Kidney (tissue), 14 donors: ENCODE measurements around the gene PRKCZ. TPM values are rescaled to one million over a fixed set of nuclear protein-coding genes. Genes with fewer than 3 reads are reported as not detected.

ENCODE experiments used
- DNase-seq, 5 donors: peaks; one replicate each; pipeline ENCODE4 v3.0.0-alpha.2; 2013 to 2020
- FAIRE-seq: peaks from 2 replicates; lab custom pipeline; 2012; peaks lifted over from hg19 to GRCh38; lab: Jason Lieb, UNC
- H3K27ac ChIP-seq, 2 donors: one replicate each; pipeline ENCODE4 v1.7.0; 2013; ENCODE audit warnings: low read depth in 2 of 2, low read length in 2 of 2, inconsistent platforms in 1 of 2
- H3K27me3 ChIP-seq: one replicate; pipeline ENCODE4 v1.7.1; 2013; ENCODE audit warnings: low read length, inconsistent platforms; ENCODE audit not compliant: control insufficient read depth, insufficient read depth
- H3K36me3 ChIP-seq, 3 donors: one replicate each; pipeline versions ENCODE4 v1.7.0 to v1.7.1; 2013; ENCODE audit warnings: low read length in 3 of 3, control low read depth in 1 of 3, inconsistent platforms in 1 of 3; ENCODE audit not compliant: insufficient read depth in 3 of 3, control insufficient read depth in 2 of 3
- H3K4me1 ChIP-seq, 3 donors: one replicate each; pipeline versions ENCODE4 v1.7.0 to v1.7.1; 2013; ENCODE audit warnings: low read length in 3 of 3, inconsistent platforms in 1 of 3, low read depth in 1 of 3; ENCODE audit not compliant: control insufficient read depth in 2 of 3, insufficient read depth in 2 of 3
- H3K4me3 ChIP-seq, 3 donors: one replicate each; pipeline versions ENCODE4 v1.7.0 to v1.8.1; 2013; ENCODE audit warnings: low read length in 3 of 3, control low read depth in 1 of 3, inconsistent platforms in 1 of 3
- H3K9ac ChIP-seq, 3 donors: one replicate each; pipeline versions ENCODE4 v1.7.0 to v1.7.1; 2013; ENCODE audit warnings: low read length in 3 of 3, control low read depth in 1 of 3, inconsistent platforms in 1 of 3
- H3K9me3 ChIP-seq, 3 donors: one replicate each; pipeline versions ENCODE4 v1.7.0 to v1.7.1; 2013; ENCODE audit warnings: low read length in 3 of 3, control low read depth in 1 of 3, inconsistent platforms in 1 of 3; ENCODE audit not compliant: control insufficient read depth in 2 of 3, insufficient read depth in 1 of 3
- intact Hi-C: fragments of 100-400 bp; cut with DNase I; formaldehyde crosslinking; loops from one replicate; pipeline ENCODE4 v1.11.1; 2022
- polyA plus RNA-seq: library from polyadenylated mRNA; stranded (reverse); fragments of 350-450 nt; fragmentation: Illumina TruSeq; extraction: RNeasy Lipid Tissue Mini Kit (QIAGEN cat#74804); gene quantifications from one replicate; pipeline ENCODE4 v1.2.3, GENCODE V29; 2014; ENCODE audit warnings: low read depth, low replicate concordance; ENCODE audit not compliant: insufficient read depth
- total RNA-seq: library from RNA; stranded (reverse); fragmentation: NEBNext Ultra II Directional; extraction: Animal tissue kit (Norgen Biotek cat#: 25700); gene quantifications from one replicate; pipeline ENCODE4 v1.2.1, GENCODE V29; 2021
- TF ChIP-seq, protein P1 (sequence below): IDR thresholded peaks from 3 replicates; pipeline ENCODE4 v1.5.1; 2012; ENCODE audit warnings: mild to moderate bottlenecking, moderate library complexity, borderline replicate concordance; ENCODE audit not compliant: insufficient read depth; ENCODE audit errors: extremely low read depth
- donor health status: control.
- donor health status: control.
- donor health status: control.
- donor health status: control.
- donor health status: control.
- donor health status: DM: yes; HTN: yes; CAD: no.
- donor health status: Normal renal cell carcinoma (clear cell type).

Gene PRKCZ
- total and polyA plus RNA-seq, 2 donors from 2014 or later = 24.7 to 42.4 TPM

DNA sequence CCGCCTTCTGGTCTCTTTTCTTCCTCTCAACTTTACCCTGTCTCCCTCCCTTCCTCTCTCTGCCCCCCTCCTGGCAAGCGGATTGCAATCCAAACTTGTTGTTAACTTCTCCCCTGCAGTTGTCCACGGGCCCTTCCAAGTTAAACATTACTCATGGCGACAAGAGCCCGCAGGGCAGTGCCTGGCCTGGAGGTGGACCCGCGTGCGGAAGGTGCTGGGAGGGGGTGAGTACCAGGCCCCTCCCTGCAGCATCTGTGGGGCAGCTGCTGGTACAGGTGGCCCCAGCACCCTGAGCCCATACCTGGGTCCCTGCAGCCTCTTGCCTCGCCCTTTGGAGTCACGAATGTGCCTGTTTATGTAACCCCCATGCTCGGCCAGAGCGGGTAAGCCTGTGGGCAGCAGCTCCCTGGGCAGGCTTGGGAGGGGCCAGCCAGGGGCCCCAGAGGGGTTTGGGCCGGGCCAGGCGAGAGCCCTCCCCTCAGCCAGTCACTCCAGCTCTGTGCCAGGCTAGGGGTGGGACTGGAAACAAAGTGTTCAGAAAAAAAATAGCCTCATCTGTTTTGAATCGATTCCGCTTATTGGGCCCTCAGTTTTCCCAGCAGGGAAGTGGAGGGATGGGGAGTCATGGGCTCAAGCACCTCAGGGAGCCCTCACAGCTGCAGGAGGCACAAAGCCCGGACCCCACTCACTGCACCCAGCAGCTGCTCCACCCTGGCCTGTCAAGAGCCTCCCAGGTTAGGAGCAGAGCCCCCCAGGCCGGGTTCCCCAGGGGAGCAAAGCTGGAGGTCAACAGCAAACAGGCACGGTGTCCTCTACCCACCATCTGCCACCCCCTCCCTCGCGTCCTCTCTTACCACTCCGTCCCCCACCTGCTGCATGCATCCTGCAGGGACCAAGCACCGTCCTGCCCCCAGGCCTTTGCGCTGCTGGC, 158.4 kb downstream of the PRKCZ start:
- intact Hi-C loops = no loop called here
- Histone ChIP-seq H3K9ac (peak overlapping the region in 1 of 3 donors; percentile 51), H3K27ac (peak overlapping the region; percentile 92 to 97), H3K27me3 (no peaks in the 10 kb centered on the region), H3K36me3 (no peaks in the 10 kb centered on the region), H3K9me3 (no peaks in the 10 kb centered on the region), H3K4me1 (peaks cover 0 to 63% (median 47%) of the 10 kb centered on the region in 3 donors), H3K4me3 (peak overlapping the region in 1 of 3 donors; percentile 48)
- TF ChIP-seq, protein P1, sequence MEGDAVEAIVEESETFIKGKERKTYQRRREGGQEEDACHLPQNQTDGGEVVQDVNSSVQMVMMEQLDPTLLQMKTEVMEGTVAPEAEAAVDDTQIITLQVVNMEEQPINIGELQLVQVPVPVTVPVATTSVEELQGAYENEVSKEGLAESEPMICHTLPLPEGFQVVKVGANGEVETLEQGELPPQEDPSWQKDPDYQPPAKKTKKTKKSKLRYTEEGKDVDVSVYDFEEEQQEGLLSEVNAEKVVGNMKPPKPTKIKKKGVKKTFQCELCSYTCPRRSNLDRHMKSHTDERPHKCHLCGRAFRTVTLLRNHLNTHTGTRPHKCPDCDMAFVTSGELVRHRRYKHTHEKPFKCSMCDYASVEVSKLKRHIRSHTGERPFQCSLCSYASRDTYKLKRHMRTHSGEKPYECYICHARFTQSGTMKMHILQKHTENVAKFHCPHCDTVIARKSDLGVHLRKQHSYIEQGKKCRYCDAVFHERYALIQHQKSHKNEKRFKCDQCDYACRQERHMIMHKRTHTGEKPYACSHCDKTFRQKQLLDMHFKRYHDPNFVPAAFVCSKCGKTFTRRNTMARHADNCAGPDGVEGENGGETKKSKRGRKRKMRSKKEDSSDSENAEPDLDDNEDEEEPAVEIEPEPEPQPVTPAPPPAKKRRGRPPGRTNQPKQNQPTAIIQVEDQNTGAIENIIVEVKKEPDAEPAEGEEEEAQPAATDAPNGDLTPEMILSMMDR = no peak
- DNase-seq (peak; percentile 79 to 95 (median 88)), FAIRE-seq (no peak)

DNA sequence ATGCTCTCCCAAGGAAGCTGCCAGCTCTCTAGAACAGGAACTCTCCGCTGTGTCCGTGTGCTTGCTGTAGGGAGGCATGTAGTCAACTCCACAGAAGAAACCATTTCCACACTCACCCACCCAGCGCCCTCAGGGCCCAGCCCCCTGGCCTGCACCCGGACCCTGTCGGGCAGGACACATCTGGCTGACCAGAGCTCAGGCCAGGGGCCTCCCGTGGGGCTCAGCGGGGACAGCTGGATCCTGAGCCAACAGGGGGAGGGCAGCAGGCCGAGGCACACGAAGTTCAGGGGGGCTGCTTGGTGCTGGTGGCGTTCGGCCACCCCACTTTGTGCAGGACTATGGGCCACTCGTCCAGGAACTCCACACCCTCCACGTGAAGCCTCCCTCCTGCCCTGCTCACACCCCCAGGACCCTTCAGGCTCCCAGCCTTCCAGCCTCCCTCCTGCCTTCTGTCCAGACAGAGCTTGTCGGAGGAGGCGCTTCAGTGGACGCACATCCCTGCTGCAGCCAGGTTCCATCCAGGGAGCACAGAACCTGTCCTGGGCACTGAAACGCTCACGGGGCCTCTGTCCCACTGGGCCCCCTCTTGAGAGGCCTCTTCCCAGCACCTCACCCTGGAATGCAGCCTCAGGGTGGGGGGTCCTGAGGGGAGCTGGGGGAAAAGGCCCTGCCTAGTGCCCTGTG, 159.3 kb downstream of the PRKCZ start:
- Histone ChIP-seq H3K36me3 (no peaks in the 10 kb centered on the region), H3K4me1 (peaks cover 0 to 64% (median 48%) of the 10 kb centered on the region in 3 donors), H3K27ac (peak overlapping the region; percentile 9 to 65), H3K9me3 (no peaks in the 10 kb centered on the region), H3K4me3 (no peak overlapping the region), H3K9ac (no peak overlapping the region), H3K27me3 (no peaks in the 10 kb centered on the region)
- TF ChIP-seq, protein P1 = no peak
- intact Hi-C loops = loop anchor here (10.0 kb wide), 1 partner anchor 105 kb away; no protein-coding TSS in a partner anchor
- no peak for FAIRE-seq
- DNase-seq = peak in 2 of 5 donors; percentile 73 to 86

DNA sequence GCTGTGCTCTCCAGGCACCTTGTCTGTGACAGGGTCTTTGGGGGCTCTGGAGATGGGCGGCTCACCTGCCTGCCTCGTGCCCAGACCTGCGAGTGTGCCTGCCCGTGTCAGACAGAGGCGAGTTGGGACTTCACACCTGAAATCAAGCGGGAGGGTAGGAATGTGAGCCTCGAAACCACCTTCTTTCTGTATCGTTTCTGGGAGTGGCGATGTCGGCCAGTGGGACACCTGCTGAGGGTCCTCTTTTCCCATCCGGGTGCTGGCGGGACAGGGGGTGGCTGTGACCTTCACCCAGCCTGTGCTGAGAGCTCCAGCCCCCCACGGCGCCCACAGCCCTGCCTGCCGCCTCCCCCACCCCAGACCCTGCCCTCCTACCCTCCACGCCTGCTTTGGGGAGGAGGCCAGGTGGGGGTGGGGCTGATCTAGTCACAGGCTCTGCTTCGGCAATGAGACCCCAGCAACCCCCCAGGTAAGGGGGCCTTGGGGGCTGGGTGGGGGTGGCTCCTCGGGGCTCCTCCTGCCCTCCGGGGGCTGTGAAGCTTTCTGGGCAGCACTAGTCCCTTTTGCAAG, 160.0 kb downstream of the PRKCZ start:
- H3K4me3 ChIP-seq = no peak overlapping the region
- peak in 2 of 5 donors; percentile 71 to 76 for DNase-seq
- H3K36me3 ChIP-seq = no peaks in the 10 kb centered on the region
- H3K4me1 ChIP-seq = peaks cover 0 to 67% (median 52%) of the 10 kb centered on the region in 3 donors
- H3K27me3 ChIP-seq = no peaks in the 10 kb centered on the region
- FAIRE-seq = no peak
- no peak overlapping the region for H3K9ac ChIP-seq
- TF ChIP-seq, protein P1 = no peak
- H3K27ac ChIP-seq = peak overlapping the region in 1 of 2 donors; percentile 65
- intact Hi-C loops = loop anchor here (10.0 kb wide), 1 partner anchor 105 kb away; no protein-coding TSS in a partner anchor
- H3K9me3 ChIP-seq = no peaks in the 10 kb centered on the region
